ENCODE results near the gene CENPB.
"Not testable (repeated sequence)": the region's sequence is repeated elsewhere in the genome, so short reads cannot be mapped to it uniquely, and the experiment has no call there.

CENPB gene

GRCh38 chr20:3786665-3787323 lies at the start of gene CENPB:
TSS of gene CENPB (minus strand) at chr20:3786740. CDS start at chr20:3786483, 257 bp downstream.
- peak; percentile 99 for DNase-seq (ENCODE audit: low spot score)

GRCh38 chr20:3836132-3836531 lies 49.6 kb upstream of the CENPB start:
- no peak for DNase-seq (ENCODE audit: low spot score)

GRCh38 chr20:3829891-3830290 lies 43.4 kb upstream of the CENPB start:
- not testable (repeated sequence) for DNase-seq (ENCODE audit: low spot score)

- DNase-seq (ENCODE audit: low spot score): no peak
Observed at GRCh38 chr20:3828798-3829197, 42.3 kb upstream of the CENPB start.

GRCh38 chr20:3826420-3826819 lies 39.9 kb upstream of the CENPB start:
- no peak for DNase-seq (ENCODE audit: low spot score)

- DNase-seq (ENCODE audit: low spot score): no peak
Observed at GRCh38 chr20:3825526-3825925, 39.0 kb upstream of the CENPB start.

GRCh38 chr20:3823881-3824280 lies 37.3 kb upstream of the CENPB start:
- no peak for DNase-seq (ENCODE audit: low spot score)

- DNase-seq (ENCODE audit: low spot score): no peak
Observed at GRCh38 chr20:3821996-3822395, 35.5 kb upstream of the CENPB start.

- DNase-seq (ENCODE audit: low spot score): no peak
Observed at GRCh38 chr20:3820901-3821727, 34.6 kb upstream of the CENPB start.

- DNase-seq (ENCODE audit: low spot score): peak; percentile 95
Observed at GRCh38 chr20:3820048-3820900, 33.7 kb upstream of the CENPB start, which contains the start of gene AP5S1. TSS of gene AP5S1 (plus strand) at chr20:3820547. CDS start at chr20:3822118, 1,571 bp downstream.

- DNase-seq (ENCODE audit: low spot score): no peak
Observed at GRCh38 chr20:3819411-3820047, 33.0 kb upstream of the CENPB start.

GRCh38 chr20:3818155-3819151 lies 31.9 kb upstream of the CENPB start:
- DNase-seq (ENCODE audit: low spot score): peak; percentile 90

GRCh38 chr20:3815703-3816315 lies 29.3 kb upstream of the CENPB start:
- no peak for DNase-seq (ENCODE audit: low spot score)

- DNase-seq (ENCODE audit: low spot score): no peak
Observed at GRCh38 chr20:3814928-3815495, 28.5 kb upstream of the CENPB start.

- DNase-seq (ENCODE audit: low spot score): no peak
Observed at GRCh38 chr20:3813848-3814581, 27.5 kb upstream of the CENPB start.

- DNase-seq (ENCODE audit: low spot score): no peak
Observed at GRCh38 chr20:3812975-3813847, 26.7 kb upstream of the CENPB start.

- no peak for DNase-seq (ENCODE audit: low spot score)
Observed at GRCh38 chr20:3812259-3812681, 25.7 kb upstream of the CENPB start.

All from HuH-7.5 (cell line).